ENCODE measurements around the gene TCP1. TPM values are rescaled to one million over a fixed set of nuclear protein-coding genes. Genes with fewer than 3 reads are reported as not detected.

Gene TCP1
- total and polyA plus RNA-seq, 2 of the 8 experiments (the other 6 are each of a cell fraction or from before 2014, with no cell fraction given) = 117 to 348 TPM

GRCh38 chr6:159729598-159730331 is 59.6 kb downstream of the TCP1 start:
- no peak overlapping the region for H2BK20ac ChIP-seq (ENCODE audit: low read length)
- no peaks in the 10 kb centered on the region for H3K79me1 ChIP-seq (ENCODE audit: low read depth, low read length)
- no peak overlapping the region for H2BK5ac ChIP-seq (ENCODE audit: low read depth, low read length)
- no peak overlapping the region for H3K4ac ChIP-seq (replicated peaks; ENCODE audit: insufficient read length, low read depth, low read length)
- H3K27ac ChIP-seq (ENCODE audit: low read depth, low read length) = no peak overlapping the region
- peaks cover 61 to 91% of the 10 kb centered on the region in 2 experiments for H3K79me2 ChIP-seq (ENCODE audit: control insufficient read depth in 1 of 2, insufficient read depth in 2 of 2, low read length in 2 of 2)
- H3K23ac ChIP-seq (ENCODE audit: insufficient read length) = no peak overlapping the region
- no peak overlapping the region for H3K56ac ChIP-seq (replicated peaks; ENCODE audit: insufficient read length, low read depth, low read length)
- DNase-seq (ENCODE audit: low read depth in 1 of 2, low spot score in 2 of 2) (no peak), FAIRE-seq (no peak)
- no peak overlapping the region for H2AFZ ChIP-seq (ENCODE audit: low read length)
- POLR2A ChIA-PET (ENCODE audit: partially characterized antibody) = interaction anchor here (0.6 to 6.7 kb wide), 12 partner anchors 7 to 218 kb away, joined by 3 to 86 read pairs (median 5); partner anchors contain the start of genes ACAT2, MRPL18, SOD2 and TCP1
- no peak overlapping the region for H4K5ac ChIP-seq (ENCODE audit: insufficient read length, low read depth, low read length)
- H2BK12ac ChIP-seq (ENCODE audit: low read depth, low read length) = no peak overlapping the region
- H4K8ac ChIP-seq (ENCODE audit: extremely low read depth, insufficient read depth, low read length) = no peak overlapping the region
- H3K9ac ChIP-seq (replicated peaks in 1 of 4; ENCODE audit: extremely low read depth in 1 of 4, low read depth in 3 of 4, low read length in 3 of 4) = peak overlapping the region in 2 of 4 experiments; percentile 57 to 61; a peak in 5 of 7 replicates
- no peaks in the 10 kb centered on the region for H3K9me3 ChIP-seq (ENCODE audit: insufficient read depth in 2 of 2, low read depth in 1 of 2, low read length in 1 of 2)
- no peaks in the 10 kb centered on the region for H3K23me2 ChIP-seq (ENCODE audit: low read depth, low read length)
- peaks cover 0 to 14% (median 0%) of the 10 kb centered on the region in 4 experiments; a peak in 2 of 8 replicates for H3K36me3 ChIP-seq (ENCODE audit: control insufficient read depth in 2 of 4, insufficient read depth in 4 of 4, low read length in 3 of 4)
- no peak overlapping the region for H2BK120ac ChIP-seq (replicated peaks; ENCODE audit: low read depth, low read length)
- H3K4me3 ChIP-seq (ENCODE audit: extremely low read depth in 1 of 4, insufficient read depth in 2 of 4, low read depth in 3 of 4, low read length in 4 of 4) = peak overlapping the region; percentile 33 to 99 (median 96); a peak in 7 of 8 replicates
- H3K4me1 ChIP-seq (replicated peaks in 1 of 4; ENCODE audit: control insufficient read depth in 3 of 4, insufficient read depth in 4 of 4, low read length in 3 of 4) = peaks cover 0 to 5% (median 2%) of the 10 kb centered on the region in 4 experiments; a peak in 3 of 7 replicates
- peak overlapping the region; percentile 67 to 77 for H3K4me2 ChIP-seq (ENCODE audit: insufficient read depth in 1 of 2, low read depth in 2 of 2, low read length in 2 of 2)
- WGBS, 2 experiments (ENCODE audit: extremely low coverage in 1 of 2, insufficient coverage in 1 of 2, insufficient read length in 1 of 2, insufficient replicate concordance in 2 of 2, low coverage in 1 of 2, low lambda C conversion rate in 2 of 2, missing lambda C conversion rate in 1 of 2) = 72% methylated on average over 4 of the region's 4 CpGs; no CpG with 5 or more reads in 1 of the 2 experiments
- CTCF ChIA-PET (ENCODE audit: partially characterized antibody) = interaction anchor here (0.9 to 2.1 kb wide), 5 partner anchors 10 to 38 kb away, joined by 3 to 8 read pairs (median 3); no protein-coding TSS in a partner anchor
- no peak overlapping the region for H3K18ac ChIP-seq (ENCODE audit: extremely low read depth, low read length)
- no peak overlapping the region for H2AK5ac ChIP-seq (ENCODE audit: low read depth, low read length)
- H4K20me1 ChIP-seq (replicated peaks in 1 of 2; ENCODE audit: control insufficient read depth in 1 of 2, insufficient read depth in 2 of 2, low read length in 2 of 2) = peaks cover 20 to 28% of the 10 kb centered on the region in 2 experiments
- H2BK15ac ChIP-seq (ENCODE audit: low read length) = no peak overlapping the region
- no peaks in the 10 kb centered on the region for H3K27me3 ChIP-seq (replicated peaks in 1 of 4; ENCODE audit: control insufficient read depth in 3 of 4, extremely low read depth in 1 of 4, insufficient read depth in 3 of 4, low read length in 3 of 4)
- H3K14ac ChIP-seq (ENCODE audit: insufficient read length) = no peak overlapping the region
- no peak overlapping the region for H4K91ac ChIP-seq (replicated peaks; ENCODE audit: insufficient read length, low read length)
- TF ChIP-seq POLR2A (IDR thresholded peaks at IDR 0.05; ENCODE audit: control extremely low read depth in 1 of 2, low read depth in 2 of 2, low read length in 2 of 2) (0 out of 3 replicates have a peak, but pooled peaks of 1 of the 2 experiments have one; percentile 15), CHD2 (IDR thresholded peaks at IDR 0.05; ENCODE audit: low read length) (no peak)
